ENCODE measurements around the gene LRIG1.
A peak's percentile ranks its signal among the peaks of the same experiment; 100 is the strongest.

Gene LRIG1

GRCh38 chr3:66525771-66526170 is 24.9 kb upstream of the LRIG1 start:
- DNase-seq (ENCODE audit: low read depth, low spot score) = no peak
- no peak for TF ChIP-seq CTCF (IDR thresholded peaks at IDR 0.05; ENCODE audit: low read depth, low read length)
- no peak overlapping the region for H3K4me3 ChIP-seq (ENCODE audit: low read depth, low read length)
- in situ Hi-C loops (cut with HindIII; ENCODE audit: low sequenced_read_pairs) = no loop called here

- no peak overlapping the region for H3K4me3 ChIP-seq (ENCODE audit: low read depth, low read length)
- in situ Hi-C loops (cut with HindIII; ENCODE audit: low sequenced_read_pairs) = no loop called here
- DNase-seq (ENCODE audit: low read depth, low spot score) = peak; percentile 60
- no peak for TF ChIP-seq CTCF (IDR thresholded peaks at IDR 0.05; ENCODE audit: low read depth, low read length)
Observed at GRCh38 chr3:66520724-66521123, 19.9 kb upstream of the LRIG1 start.

GRCh38 chr3:66518644-66519043 is 17.8 kb upstream of the LRIG1 start:
- no peak for DNase-seq (ENCODE audit: low read depth, low spot score)
- in situ Hi-C loops (cut with HindIII; ENCODE audit: low sequenced_read_pairs) = no loop called here
- H3K4me3 ChIP-seq (ENCODE audit: low read depth, low read length) = no peak overlapping the region
- no peak for TF ChIP-seq CTCF (IDR thresholded peaks at IDR 0.05; ENCODE audit: low read depth, low read length)

- in situ Hi-C loops (cut with HindIII; ENCODE audit: low sequenced_read_pairs) = no loop called here
- TF ChIP-seq CTCF (IDR thresholded peaks at IDR 0.05; ENCODE audit: low read depth, low read length) = no peak
- no peak overlapping the region for H3K4me3 ChIP-seq (ENCODE audit: low read depth, low read length)
- DNase-seq (ENCODE audit: low read depth, low spot score) = no peak
Observed at GRCh38 chr3:66518126-66518525, 17.3 kb upstream of the LRIG1 start.

- in situ Hi-C loops (cut with HindIII; ENCODE audit: low sequenced_read_pairs) = no loop called here
- no peak overlapping the region for H3K4me3 ChIP-seq (ENCODE audit: low read depth, low read length)
- DNase-seq (ENCODE audit: low read depth, low spot score) = no peak
- TF ChIP-seq CTCF (IDR thresholded peaks at IDR 0.05; ENCODE audit: low read depth, low read length) = no peak
Observed at GRCh38 chr3:66517241-66517640, 16.4 kb upstream of the LRIG1 start.

- TF ChIP-seq CTCF (IDR thresholded peaks at IDR 0.05; ENCODE audit: low read depth, low read length) = no peak
- no peak for DNase-seq (ENCODE audit: low read depth, low spot score)
- no peak overlapping the region for H3K4me3 ChIP-seq (ENCODE audit: low read depth, low read length)
- in situ Hi-C loops (cut with HindIII; ENCODE audit: low sequenced_read_pairs) = no loop called here
Observed at GRCh38 chr3:66508461-66508860, 7.6 kb upstream of the LRIG1 start.

Measured in astrocyte of the spinal cord (primary cell).